Measurements from ENCODE around the gene FEZF2.

Gene FEZF2

DNA sequence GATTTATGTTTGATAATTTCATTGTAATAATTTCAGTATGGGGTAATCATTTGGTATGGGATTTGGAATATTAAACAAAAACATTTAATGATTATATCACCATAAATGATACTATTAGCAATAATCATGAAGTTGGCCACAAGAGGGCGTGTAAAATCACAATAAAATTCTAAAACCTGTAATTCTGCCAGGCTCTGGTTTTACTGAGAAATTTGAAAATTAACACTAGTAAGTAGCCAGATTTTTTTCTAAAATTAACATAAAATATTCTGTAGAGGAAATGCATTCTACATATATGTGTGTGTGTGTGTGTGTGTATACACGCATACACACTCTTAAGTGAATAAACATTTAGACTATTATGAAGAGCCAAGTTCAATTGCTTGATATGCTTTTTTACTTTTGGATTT lies 40.5 kb downstream of the FEZF2 start:
- DNase-seq: peak; percentile 27
- no peaks in the 10 kb centered on the region for H3K27me3 ChIP-seq
- H3K9me3 ChIP-seq: no peaks in the 10 kb centered on the region
- no peaks in the 10 kb centered on the region for H3K4me1 ChIP-seq
- TF ChIP-seq, protein P1, sequence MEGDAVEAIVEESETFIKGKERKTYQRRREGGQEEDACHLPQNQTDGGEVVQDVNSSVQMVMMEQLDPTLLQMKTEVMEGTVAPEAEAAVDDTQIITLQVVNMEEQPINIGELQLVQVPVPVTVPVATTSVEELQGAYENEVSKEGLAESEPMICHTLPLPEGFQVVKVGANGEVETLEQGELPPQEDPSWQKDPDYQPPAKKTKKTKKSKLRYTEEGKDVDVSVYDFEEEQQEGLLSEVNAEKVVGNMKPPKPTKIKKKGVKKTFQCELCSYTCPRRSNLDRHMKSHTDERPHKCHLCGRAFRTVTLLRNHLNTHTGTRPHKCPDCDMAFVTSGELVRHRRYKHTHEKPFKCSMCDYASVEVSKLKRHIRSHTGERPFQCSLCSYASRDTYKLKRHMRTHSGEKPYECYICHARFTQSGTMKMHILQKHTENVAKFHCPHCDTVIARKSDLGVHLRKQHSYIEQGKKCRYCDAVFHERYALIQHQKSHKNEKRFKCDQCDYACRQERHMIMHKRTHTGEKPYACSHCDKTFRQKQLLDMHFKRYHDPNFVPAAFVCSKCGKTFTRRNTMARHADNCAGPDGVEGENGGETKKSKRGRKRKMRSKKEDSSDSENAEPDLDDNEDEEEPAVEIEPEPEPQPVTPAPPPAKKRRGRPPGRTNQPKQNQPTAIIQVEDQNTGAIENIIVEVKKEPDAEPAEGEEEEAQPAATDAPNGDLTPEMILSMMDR (IDR thresholded peaks at IDR 0.05; ENCODE audit: low read depth, low read length): peak; percentile 41
- no peaks in the 10 kb centered on the region; the same call in none of the 2 replicates for H3K36me3 ChIP-seq
- H3K4me3 ChIP-seq (ENCODE audit: low read depth, low read length): no peak overlapping the region

DNA sequence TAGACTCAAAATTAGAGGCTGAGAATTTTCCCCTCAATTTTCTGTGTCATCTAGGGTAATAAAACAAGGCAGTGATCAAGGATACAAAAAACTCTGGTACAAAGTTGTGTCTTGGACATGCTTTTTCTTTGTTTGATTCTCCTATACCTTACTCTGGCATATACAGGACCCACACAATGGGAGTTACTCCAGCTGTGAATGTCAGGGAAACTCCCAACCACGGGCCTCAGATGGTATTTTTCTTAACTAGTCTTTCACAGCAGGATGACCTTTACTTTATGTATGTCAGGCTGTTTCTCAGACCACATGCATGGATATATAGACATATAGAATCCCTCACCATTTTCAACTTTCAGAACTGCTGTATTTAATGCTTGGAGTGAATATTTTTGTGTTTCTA lies 41.3 kb downstream of the FEZF2 start:
- DNase-seq: no peak
- TF ChIP-seq, protein P1 (IDR thresholded peaks at IDR 0.05; ENCODE audit: low read depth, low read length): no peak
- Histone ChIP-seq H3K9me3 (no peaks in the 10 kb centered on the region), H3K36me3 (no peaks in the 10 kb centered on the region; the same call in none of the 2 replicates), H3K27me3 (no peaks in the 10 kb centered on the region), H3K4me3 (ENCODE audit: low read depth, low read length) (no peak overlapping the region), H3K4me1 (no peaks in the 10 kb centered on the region)

DNA sequence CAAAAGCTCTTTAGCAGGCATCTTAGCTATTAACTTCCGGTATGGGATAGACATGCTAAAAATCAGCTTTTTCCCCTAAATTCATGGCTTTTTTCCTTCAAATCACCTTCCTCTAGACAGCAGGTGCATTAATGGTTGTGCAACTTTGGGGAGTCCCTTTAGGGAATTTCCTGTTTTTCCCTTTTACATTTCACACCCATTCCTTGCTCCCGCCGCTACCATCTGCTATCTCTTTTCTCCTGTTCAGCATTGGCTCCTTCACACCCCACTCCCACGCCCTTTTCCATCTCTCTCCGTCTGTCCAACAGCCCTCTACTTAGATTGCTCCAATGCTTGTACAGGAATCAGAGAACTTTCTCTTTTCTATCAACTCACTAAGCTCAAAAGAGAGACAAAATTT lies 43.4 kb downstream of the FEZF2 start:
- H3K27me3 ChIP-seq: no peaks in the 10 kb centered on the region
- H3K4me1 ChIP-seq: no peaks in the 10 kb centered on the region
- H3K4me3 ChIP-seq (ENCODE audit: low read depth, low read length): no peak overlapping the region
- no peaks in the 10 kb centered on the region for H3K9me3 ChIP-seq
- DNase-seq: no peak
- H3K36me3 ChIP-seq: no peaks in the 10 kb centered on the region; the same call in none of the 2 replicates
- TF ChIP-seq, protein P1 (IDR thresholded peaks at IDR 0.05; ENCODE audit: low read depth, low read length): no peak

DNA sequence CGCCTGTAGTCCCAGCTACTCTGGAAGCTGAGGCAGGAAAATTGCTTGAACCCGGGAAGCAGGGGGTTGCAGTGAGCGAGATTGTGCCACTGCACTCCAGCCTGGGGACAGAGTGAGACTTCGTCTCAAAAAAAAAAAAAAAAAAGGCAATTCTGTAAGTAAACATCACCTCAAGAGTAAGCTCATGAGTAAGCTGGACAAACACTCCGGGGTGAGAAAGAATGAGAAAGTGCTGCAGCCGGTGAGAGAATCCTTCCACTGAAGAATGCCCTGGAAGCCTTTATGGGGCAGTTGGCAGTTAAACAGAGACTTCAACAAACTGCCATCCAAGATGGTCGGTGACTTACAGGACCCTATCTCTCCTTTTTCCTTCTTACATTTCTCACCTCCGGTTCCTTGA lies 47.5 kb downstream of the FEZF2 start:
- Histone ChIP-seq H3K27me3 (no peaks in the 10 kb centered on the region), H3K4me3 (ENCODE audit: low read depth, low read length) (no peak overlapping the region), H3K36me3 (peaks cover 27% of the 10 kb centered on the region), H3K4me1 (no peaks in the 10 kb centered on the region), H3K9me3 (no peaks in the 10 kb centered on the region)
- DNase-seq: no peak
- TF ChIP-seq, protein P1 (IDR thresholded peaks at IDR 0.05; ENCODE audit: low read depth, low read length): no peak

DNA sequence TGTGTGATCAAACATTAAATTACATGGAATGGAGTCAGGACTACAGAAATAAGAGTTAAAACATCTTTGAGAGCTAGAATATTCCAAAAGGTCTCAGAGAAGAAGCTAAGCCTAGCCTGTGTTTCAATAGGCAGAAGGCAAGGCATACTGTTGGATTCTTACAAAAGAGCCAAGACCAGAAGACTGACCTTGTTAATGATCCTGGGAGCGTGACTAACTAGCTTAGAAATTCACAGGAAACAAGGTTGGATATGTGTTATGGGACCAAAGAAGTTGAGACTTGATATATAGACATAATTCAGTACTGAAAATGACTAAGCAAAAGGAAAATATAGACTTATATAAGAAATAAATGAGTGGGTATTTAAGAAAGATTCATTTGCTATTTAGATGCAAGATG lies 50.1 kb downstream of the FEZF2 start:
- no peak for DNase-seq
- H3K27me3 ChIP-seq: no peaks in the 10 kb centered on the region
- H3K36me3 ChIP-seq: peaks cover 34% of the 10 kb centered on the region
- no peaks in the 10 kb centered on the region for H3K4me1 ChIP-seq
- no peak overlapping the region for H3K4me3 ChIP-seq (ENCODE audit: low read depth, low read length)
- no peaks in the 10 kb centered on the region for H3K9me3 ChIP-seq
- TF ChIP-seq, protein P1 (IDR thresholded peaks at IDR 0.05; ENCODE audit: low read depth, low read length): no peak

All from BE2C (cell line).